GM21723 (cell line): ENCODE data around the gene NEUROD2.

Experiments used
- ATAC-seq: cut with Tn5 transposase; IDR thresholded peaks from one replicate; pipeline ENCODE4 v1.9.1; 2021; ENCODE audit warnings: mild to moderate bottlenecking, moderate library complexity; ENCODE audit not compliant: unreplicated experiment

NEUROD2 gene

GRCh38 chr17:39581759-39582085 lies 26.0 kb downstream of the NEUROD2 start:
- no peak for ATAC-seq

DNA sequence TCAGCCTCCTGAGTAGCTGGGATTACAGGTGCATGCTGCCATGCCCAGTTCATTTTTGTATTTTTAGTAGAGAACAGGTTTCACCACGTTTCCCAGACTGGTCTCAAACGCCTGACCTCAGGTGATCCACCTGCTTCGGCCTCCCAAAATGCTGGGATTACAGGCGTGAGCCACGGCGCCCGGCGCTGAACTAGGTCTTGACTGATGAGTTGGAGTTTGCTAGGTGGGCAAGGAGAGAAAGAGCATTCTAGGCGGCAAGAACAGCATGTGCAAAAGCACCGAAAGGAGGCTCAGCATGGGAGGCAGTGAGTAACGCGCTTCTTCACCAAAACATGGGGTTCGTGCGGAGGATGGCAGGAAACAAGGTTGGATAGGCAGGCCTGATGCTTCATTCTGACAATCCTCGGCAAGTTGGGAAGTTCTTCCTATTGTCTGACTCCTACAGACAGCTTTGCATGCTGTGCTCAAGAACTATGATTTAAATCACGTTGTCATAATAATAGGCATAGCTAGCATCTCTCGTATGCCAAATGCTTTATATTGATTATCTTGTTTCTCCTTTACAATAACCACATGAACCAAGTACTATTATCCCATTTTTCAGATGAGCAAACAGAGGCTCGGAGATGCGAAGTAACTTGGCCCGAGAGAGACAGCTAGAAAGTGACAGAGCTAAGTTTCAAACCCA lies 26.5 kb downstream of the NEUROD2 start:
- ATAC-seq: no peak

- ATAC-seq: no peak
Measured at GRCh38 chr17:39580082-39580468, 27.6 kb downstream of the NEUROD2 start.

- no peak for ATAC-seq
Measured at GRCh38 chr17:39579318-39580081, 28.2 kb downstream of the NEUROD2 start.

- no peak for ATAC-seq
Measured at GRCh38 chr17:39578272-39578671, 29.4 kb downstream of the NEUROD2 start.

DNA sequence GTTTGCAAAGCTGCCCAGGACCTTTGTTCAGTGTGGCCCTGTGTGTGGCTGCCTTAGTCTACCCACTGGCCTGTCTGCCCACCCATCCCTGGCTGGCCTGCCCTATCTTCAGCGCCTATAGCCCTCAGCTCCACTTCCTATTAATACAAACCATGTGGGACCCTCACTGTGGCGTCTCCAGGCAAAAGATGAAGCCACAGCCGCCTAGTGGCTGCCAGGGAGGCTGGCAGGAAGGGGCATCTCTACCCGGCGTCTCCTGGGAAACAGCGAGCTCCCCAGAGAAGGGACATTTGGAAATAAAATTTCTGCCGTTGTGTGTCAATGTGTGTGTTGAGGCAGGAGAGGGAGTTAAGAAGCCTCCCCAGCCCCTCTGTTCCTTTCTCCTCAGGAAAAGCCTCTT lies 31.5 kb downstream of the NEUROD2 start:
- ATAC-seq: no peak

DNA sequence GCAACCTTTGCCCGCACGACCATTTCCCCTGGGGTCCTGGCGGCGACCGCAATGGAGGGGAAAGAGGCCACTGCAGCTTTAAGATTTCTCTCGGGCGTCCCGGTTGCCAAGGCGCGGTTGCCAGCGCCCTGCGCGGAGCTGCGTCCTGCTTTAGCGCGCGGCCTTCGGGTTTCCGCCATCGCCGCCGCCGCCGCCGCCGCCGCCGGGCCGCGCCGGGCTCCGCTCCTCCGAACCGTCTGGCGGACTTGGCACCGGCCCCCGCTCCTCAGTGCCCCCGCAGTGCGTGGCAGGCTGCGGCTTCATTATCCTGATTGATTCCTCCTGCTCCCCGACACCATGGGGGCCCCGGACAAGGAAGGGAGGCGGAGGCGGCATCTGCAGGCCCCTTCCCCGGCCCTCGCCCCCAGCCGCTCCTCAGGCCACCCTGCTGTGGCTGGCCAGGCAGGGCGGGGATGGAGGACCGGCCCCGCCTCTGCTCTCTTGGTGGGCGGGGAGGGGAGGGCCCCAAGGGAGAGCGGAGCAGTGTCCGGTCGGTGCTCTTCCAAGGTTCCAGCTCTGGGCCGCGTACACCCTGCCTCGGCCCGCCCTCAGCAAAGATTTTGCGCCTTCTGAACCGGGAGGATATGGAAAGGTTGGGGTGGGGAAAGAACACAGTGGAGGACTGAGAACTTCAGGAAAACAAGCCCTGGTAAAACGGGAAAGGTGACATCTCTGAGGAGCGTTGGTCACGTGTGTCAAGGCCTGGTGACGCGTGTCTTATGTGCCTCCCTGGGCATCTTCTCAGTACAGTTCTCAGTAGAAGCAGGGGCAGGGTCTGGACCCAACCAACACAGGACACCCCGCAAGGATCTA lies 34.0 kb downstream of the NEUROD2 start:
- ATAC-seq: no peak

- ATAC-seq: no peak
Measured at GRCh38 chr17:39572121-39572520, 35.6 kb downstream of the NEUROD2 start.

DNA sequence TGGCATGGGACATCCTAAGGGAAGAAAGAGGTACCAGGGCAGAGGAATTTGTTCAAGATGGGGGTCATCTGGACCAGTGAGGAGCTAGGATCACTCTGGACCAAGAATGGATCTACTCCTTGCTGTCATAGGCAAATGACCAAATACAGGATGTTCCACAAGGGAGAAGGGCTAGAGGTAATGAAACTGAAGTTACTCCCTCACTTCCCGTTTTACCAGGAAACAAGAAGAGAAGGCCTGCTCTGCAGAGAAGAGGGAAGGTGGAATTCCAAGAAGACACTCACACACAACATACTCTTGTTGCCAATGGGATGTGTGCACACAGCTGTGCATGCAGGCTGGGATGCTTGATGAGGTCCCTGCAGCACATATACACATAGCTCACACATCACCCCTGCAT lies 38.6 kb downstream of the NEUROD2 start:
- ATAC-seq: no peak

DNA sequence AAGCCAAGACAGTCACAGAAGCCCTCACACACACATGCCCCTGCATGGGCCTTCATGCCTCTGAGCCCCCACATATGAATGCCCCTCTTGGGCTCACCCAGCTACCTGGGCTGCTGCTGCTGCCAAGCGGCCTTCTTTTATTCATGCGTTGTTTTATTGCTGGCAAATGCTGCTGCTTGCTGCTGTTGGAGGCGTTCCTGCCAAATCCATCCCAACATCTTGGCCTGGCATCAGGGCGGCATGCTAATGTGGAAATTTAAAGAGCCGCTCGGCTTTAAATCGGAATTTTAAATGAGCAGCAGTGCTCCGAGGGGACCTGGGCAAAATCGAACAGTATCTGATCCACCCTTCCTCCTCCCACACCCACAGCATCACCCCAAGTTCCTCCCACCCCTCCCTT lies 39.0 kb downstream of the NEUROD2 start:
- no peak for ATAC-seq

- ATAC-seq: no peak
Measured at GRCh38 chr17:39566094-39566850, 41.4 kb downstream of the NEUROD2 start.

DNA sequence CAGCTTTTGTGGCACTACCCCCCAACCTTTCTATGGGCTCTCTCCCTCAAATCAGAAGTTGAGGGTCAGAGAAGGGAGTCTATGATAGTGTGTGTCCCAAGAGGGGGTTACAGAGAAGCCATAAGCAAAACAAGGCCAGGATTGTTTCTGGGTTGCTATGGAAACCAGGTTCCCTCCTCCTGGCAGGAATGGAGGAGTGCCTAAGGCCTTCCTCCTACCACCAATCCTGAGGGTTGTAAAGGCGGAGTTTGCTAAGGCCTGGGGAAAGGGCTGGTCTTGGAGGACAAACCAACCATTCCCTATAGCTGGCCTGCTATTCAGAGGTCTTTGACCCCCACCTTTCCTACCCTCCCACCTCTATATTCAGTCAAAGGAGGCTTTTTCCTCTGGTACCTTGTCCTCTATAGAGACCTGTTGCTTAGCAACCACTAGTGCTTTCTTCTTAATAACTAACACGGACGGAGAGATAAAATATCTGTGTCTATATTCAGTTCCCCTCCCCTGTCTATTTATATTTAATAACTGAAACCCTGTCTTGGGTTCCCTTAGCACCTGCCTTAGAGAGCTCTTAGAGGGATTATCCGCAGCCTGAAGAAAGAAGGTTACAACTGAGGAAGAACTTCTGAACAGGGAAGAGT lies 43.4 kb downstream of the NEUROD2 start:
- no peak for ATAC-seq

- ATAC-seq: no peak
Measured at GRCh38 chr17:39563476-39563875, 44.2 kb downstream of the NEUROD2 start.

DNA sequence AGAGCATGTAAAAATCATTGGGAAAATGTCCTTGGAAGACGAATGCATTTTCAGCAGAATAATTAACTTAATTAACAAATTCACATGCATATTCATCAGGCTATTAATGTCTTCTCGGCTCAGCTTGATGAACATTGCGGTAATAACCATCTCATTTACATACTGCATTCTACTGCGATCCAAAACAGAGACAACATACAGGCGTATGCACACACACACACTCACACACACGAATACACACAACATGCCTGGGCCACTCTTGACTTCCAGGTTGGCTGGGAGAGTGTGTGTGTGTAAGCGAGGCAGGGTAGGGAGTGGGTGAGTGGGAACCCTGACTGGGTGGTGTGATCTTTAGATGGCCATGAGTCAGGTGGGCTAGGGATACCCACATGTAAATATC lies 44.7 kb downstream of the NEUROD2 start:
- no peak for ATAC-seq

DNA sequence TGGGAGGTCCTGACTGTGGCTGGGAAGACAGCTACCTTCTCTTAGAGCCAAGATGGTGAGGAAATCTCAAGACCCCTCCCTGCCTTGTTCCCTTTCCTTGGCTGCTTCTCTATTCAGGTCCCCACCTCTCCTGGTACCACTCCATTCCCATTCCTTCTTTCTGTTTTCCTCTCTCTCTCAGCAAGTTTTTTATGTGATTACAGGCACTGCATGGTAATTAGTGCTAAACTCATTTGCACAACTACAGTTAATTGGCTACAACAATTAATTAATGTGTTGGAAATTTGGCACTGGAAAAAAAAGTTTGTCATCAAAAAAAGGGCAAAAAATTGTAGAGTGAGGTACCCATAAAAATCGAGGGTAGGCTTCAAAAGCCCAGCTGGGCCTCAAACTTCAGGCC lies 45.3 kb downstream of the NEUROD2 start:
- no peak for ATAC-seq

DNA sequence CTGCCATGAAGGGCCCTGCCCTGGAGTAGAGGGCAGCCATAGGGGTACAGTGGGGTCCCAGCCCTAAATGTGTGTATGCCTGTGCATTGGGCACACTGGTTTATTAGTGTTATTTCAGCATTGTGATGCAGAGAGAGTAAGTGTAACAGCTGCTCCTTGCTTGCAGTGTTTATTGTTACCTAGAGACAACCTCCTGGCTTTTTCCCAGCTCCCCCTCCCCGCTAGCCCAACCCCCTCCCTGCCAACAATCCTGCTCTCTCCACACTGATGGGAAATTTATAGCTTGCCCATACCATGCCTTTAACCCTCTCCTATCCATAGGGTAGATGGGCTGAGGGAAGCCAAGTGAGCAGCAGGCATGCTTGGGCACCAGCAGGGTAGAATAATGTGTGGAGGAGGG lies 51.3 kb downstream of the NEUROD2 start:
- ATAC-seq: no peak

DNA sequence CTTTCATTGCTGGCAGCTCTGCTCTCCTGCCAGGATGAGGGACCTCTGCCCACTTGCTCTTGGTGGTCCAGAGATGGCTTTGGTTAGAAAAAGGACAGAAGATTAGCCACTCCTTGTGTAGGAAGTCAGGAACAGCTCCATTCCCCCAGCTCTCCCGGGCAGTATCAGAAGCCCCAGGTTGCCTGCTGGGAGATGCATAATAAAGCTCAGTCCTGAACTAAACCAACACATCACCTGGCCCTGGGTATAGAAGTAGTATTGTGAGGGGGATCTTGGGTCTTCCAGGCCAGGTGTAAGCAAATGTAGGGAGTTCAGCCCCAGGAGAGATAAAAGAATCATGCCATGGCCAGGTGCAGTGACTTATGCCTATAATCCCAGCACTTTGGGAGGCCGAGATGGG lies 52.4 kb downstream of the NEUROD2 start:
- no peak for ATAC-seq
